CD4-positive, alpha-beta T cell treated with Interferon gamma for 1 hour (primary cell): ENCODE data around the gene SSRP1.

Source experiments
- DNase-seq: peaks from one replicate; pipeline ENCODE4 v3.0.0-alpha.2; 2020

Gene SSRP1

DNA sequence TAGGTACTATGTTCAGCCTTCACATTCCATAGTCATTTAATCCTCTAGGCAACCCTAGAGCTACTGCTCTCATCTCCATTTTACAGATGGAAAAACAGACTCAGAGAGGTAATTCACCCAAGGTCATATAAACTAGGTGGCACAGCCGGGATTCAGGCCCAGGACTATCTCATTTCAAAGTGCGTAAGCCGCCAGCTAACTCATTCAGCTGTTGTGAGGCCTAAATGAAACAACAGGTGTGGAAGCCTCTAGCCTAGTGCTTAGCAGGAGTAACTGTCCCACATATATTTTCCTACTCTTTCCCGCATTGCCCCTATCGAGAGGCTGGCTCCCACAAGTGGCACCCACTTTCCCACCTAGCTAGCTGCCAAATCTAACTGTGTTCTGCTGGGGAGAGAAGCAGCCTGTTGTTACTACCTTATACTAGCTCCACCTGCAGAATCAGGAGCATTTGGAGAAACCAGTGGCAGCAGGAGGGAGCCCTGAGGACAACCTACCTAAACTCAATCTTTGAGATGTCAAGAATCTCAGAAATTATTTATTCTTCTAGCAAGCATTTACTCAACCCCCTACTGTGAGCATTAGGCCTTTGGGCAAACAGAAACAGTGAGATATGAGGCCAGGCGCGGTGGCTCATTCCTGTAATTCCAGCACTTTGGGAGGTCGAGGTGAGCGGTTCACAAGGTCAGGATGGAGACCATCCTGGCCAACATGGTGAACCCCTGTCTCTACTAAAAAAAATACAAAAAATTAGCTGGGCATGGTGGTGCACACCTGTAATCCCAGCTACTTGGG lies 24.4 kb upstream of the SSRP1 start:
- no peak for DNase-seq

DNA sequence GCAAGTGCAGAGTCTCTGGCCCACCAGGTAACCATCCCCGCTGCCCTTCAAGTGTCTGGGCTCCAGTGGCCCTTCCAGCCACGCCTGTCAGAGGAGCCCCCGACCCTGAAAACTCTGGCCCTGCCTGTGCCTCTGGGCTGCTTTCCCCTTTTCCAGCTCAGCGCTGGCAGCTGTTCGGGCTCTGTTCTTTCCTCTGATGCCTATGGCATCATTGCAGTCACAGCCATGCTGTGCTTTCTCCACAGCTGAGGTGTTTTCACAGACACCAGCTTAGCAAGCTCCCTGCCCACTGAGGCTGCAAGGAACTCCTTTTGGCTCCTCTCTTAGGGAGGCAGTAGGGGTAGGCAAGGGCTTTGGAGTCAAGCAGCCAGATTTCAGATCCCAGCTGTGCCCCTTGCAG lies 23.7 kb upstream of the SSRP1 start:
- DNase-seq: no peak

DNA sequence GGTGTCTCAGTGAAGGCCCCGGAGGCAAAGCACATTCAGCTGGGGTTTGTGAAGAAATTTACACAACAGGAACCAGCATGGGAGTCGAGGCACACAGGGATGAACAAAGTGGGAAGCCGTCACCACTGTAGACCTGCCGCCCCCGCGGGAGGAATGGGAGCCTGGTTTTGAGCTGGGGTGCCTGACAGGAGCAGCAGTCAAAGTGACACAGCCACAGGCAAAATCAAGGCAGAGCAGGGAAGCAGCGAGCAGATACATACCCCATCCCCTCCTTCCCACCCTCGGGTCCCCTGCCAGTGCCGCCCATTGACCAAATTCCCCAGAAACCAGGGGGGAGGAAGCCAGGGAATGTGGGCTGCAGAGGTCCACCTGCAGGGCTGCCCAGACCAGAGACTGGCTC lies 23.3 kb upstream of the SSRP1 start:
- DNase-seq: no peak

DNA sequence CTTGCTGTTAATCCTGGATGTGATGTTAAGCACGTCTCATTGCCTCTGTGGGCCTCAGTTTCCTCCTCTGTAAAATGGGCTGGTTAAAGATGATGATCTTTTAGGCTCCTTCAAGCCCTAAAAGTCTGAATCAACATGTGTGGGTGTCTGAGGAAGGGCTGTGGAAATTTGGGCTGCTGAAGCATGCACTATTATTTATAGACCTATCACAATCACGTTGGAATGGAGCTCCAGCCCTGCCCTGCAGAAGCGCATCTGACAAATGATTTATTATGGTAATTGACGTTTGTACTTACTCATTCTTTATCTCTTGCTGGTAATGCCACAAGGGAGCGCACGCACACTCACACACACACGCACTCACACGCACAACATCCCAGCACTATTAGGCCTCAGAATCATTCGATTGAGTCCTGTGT lies 22.9 kb upstream of the SSRP1 start:
- DNase-seq: no peak

DNA sequence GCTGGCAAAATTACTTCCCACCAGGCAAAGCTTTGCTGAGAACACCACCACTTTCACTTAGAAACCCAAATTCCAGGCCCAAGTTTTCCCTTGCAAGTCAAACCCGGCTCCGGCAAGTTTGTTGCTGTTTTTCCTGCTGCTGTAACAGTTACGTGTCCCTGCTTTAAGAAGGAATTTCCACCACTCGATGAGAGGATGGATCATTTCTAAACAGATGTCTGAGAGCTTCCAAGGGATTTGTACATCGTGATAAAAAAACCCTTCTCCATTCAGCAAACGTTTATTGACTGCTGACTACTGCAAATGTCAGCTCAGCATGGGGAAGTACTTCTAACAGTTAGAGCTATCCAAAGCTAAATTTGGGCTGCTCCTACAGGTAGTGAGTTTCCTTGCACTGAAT lies 22.2 kb upstream of the SSRP1 start:
- DNase-seq: no peak

DNA sequence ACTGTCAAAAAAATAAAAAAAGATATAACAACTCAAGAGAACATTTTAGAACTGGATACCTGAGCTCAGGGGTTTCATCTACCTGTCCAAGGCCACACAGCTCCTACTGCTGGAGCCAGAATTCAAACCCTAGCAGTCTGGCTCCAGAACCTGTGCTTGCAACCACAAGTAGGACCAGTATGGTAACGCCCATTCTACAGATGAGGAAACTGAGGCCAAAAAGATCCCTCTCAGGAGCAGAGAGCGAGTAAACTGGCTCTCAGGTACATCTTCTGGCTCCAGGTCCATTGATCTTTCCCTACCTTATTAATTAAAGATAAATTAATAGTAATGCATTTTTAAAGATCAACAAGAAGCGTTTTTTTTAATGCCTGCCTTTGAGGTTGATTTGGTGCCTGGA lies 21.6 kb upstream of the SSRP1 start:
- no peak for DNase-seq

DNA sequence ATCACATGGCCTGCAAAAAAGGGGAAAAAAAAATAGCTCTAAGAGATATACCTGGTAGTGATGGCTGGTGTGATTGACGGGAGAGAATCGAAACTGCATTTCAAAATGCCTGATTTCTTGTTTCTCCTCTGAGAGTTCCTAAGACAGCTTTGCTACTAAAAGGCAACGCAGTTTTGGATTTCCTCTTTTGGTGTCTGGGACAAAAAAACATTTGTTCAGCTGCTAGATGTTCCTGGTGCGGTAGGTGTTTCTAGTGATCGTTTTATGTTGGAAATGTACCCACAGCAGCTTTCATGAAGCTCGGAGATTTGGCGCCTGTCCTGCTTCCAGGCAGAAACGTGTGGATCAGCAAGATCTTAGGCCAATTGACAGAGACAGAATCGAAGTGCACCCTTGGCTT lies 20.6 kb upstream of the SSRP1 start:
- DNase-seq: no peak

DNA sequence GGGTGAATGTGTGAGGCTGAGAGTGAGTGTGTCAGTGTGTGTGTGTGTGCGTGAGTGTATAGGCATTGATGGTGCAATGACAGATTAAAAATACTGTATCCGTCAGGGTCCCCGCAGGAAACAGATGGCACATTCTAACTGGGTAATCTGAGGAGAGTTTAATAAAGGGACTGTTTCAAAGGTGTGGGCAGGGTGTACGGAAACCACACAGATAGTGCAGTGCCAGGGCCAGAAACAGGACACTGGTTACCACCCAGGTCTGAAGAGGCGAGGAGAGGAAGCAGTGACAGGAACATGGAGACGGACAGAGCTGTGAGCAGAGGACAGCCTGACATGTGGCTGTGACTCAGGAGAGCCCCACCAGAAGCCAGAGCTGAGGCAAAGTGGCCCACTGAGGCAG lies 19.0 kb upstream of the SSRP1 start:
- no peak for DNase-seq

DNA sequence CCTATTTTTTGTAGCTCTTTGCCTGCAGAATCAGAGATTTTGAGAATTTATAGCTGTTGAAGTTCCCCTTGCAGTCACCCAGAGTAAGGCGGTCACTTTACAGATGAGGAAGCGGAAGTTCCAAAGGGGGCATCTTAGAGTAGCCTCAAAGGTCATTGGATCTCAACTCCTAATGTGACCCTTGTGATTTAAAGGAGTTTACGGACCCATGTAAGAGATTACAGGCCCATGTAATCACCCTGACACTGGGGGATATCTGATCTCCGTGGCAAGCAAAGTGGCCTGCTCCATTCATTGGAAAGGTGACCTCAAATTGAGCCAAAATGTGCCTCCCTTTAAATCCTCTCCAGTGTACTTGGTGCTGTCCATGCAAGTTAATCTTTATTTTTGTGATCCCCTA lies 18.2 kb upstream of the SSRP1 start:
- DNase-seq: no peak

DNA sequence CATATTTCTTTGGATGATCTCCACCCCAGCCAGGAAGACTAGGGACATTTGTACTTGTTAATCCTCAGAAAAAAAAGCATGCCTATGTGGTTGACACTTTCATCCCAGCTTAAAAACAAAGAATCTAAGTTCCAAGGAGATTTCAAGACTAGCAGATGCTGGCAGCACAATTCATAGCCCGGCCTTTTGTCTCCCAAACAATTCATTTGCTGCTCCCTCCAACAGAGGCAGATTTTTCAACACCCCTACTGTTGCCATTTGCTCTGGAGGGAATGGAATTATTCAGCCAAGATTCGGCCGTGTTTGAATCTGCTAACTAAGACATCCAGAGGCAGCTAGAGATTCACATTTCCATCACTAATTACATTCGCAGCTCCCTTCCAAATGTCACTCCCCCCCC lies 17.8 kb upstream of the SSRP1 start:
- DNase-seq: no peak

DNA sequence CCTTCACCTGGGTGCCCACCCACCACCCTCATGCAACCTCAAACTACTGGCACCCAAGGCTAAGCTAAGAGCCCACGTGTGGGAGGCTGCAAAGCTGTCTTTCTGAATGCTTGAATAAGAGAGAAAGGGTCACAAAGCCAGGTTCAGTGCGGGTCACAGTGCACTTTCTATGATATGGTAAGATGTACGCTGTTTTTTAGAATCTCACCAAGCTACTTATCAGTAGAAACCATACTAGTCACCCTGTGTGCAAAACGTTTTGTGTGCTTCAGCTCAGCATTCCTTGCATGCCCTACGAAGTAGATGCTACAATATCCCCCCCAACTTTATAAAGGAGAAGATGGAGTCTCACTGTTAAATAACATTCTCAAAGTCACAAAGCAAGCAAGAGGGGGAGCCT lies 17.3 kb upstream of the SSRP1 start:
- DNase-seq: no peak

DNA sequence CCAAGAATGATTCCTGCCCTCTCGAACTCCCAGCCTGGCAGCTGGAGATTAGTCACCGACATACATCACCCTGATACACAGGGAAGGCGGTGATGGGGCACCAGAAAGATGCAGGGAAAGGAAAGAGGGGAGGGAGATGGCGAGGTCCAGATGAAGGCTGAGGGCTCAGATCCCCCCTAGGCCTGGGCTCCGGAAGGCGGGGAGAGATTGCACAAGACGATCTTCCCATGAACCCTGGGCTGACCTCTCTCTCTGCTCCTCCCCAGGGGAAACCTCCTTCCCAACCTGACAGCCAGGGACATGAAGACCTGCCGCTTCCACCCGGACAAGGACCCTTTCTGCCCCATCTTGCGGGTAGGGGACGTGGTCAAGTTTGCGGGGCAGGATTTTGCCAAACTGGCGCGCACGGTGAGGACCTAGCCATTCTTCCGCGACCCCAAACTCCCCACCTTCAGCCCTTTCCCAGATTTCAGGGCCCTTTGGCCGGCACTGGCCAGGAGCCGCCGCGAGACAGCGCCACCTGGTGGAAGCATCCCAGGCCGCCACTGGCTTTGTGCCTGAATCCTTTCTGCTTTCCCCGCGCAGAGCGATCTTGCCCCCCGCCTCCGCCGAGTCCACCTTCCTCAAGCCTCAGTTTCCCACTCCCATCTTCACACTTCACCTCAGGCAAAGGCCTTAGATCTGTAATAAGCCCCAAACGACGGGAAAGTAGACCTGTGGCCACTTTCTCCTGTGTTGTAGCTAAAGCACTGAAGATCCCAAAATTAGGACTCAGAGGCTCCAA lies 14.0 kb upstream of the SSRP1 start:
- DNase-seq: peak; percentile 37

DNA sequence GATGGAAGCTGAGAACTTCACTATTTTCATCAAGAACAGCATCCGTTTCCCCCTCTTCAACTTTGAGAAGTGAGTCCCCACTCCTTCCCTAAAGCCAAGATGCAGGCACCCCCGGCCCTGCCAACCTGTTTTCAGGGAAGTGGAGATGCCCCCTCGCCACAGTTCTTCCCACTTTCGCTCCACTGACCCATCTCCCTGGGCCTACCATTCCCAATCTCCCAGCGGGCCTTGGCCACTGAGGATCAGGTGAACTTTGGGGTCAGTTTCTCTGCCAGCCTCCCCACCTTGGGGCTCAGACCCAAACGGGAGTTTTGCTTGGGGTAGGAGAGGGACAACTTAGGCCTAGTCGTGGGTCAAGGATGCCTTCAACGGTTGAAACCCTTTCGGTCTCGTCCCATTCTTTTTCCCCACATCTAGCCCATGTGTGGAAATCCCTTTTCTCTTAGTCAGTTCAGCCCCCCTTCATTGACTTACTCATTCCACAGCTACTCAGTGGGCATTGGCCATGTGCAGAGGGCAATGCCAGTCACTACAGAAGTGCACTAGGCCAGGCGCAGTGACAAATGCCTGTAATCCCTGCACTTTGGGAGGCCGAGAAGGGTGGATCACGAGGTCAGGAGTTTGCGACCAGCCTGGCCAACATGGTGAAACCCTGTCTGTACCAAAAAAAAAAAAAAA lies 13.1 kb upstream of the SSRP1 start:
- no peak for DNase-seq

DNA sequence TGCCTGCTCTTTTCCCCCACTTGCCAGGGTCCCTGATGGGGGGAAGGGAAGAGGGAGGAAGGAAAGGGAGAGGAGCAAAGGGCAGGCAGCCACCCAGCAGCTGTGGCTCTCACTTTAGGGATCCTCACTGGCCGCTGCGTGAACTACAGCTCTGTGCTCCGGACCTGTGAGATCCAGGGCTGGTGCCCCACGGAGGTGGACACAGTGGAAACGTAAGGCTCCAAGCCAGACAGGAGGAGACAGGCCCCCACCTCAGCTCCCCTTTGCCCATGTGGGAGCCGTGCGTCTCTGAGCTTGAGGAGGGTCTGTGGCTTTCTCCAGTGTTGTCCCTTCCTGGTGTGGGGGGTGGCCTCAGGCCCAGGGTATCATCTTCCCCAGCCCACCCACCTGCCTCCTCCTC lies 12.4 kb upstream of the SSRP1 start:
- DNase-seq: no peak

DNA sequence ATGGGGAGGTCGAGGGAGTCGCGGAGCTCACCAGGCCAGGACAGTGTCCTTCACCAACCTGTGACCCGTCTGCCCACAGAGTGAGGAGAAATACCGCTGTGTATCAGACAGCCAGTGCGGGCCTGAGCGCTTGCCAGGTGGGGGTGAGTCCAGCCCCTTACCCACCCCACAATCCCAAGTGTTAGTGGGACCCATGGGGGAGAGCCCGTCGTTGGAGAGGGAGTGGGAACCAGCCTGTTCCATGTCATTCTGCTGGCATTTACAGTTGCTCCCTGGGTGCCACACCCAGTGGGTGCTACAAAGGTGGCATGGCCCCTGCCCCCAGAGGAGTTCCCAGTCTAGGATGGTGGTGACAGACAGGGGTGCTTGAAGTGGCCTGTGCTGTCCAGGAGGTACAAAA lies 11.6 kb upstream of the SSRP1 start:
- DNase-seq: no peak

DNA sequence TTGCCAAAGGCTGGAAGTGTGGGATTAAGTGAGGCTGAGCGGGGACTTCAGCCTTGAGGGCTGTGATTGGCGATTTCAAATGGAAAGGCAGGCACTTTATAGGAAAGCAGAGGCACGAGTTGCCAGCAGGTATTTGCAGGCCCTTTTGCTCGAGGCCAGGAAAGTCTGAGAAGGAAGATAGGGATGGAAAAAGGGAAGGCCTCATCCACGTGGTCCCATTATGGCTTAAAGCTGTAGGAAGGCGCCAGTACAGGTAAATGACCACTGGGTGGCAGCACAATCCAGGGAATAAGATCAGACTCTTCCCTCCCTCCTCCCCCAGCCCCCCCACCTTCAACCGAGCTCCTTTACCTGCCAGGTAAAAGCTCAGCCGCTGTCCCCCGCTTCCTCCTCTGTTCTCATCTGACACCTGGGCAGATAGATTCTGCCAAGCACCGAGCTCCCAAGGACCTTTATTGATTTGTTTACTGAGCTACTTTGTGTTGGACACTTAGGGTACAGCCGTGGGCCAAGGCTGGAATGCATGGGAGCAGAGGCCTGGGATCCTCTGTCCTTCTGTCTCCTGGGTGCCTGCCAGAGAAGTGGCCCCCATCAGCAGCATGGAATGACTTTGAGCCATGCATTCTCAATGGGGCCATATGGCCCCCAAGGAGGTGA lies 10.0 kb upstream of the SSRP1 start:
- DNase-seq: peak; percentile 60

DNA sequence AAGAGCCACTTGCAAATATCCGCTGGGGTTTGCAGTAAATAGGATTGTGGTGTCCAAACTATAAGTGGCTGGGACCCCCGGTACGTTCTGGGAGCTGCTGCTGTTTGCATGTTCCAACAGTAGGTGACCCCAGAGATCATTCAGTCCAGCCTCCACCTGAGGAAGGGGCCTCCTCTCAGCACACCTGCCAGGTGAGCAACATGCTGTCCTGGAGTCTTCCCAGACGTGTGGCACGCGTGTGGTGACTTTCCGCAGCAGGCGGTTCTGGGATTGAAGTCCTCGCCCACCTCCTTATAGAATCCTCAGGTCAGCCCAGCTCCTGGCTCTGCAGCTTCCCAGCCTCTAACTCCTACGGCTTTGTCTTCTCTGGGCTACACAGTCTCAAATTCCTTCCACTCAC lies 9.1 kb upstream of the SSRP1 start:
- no peak for DNase-seq

DNA sequence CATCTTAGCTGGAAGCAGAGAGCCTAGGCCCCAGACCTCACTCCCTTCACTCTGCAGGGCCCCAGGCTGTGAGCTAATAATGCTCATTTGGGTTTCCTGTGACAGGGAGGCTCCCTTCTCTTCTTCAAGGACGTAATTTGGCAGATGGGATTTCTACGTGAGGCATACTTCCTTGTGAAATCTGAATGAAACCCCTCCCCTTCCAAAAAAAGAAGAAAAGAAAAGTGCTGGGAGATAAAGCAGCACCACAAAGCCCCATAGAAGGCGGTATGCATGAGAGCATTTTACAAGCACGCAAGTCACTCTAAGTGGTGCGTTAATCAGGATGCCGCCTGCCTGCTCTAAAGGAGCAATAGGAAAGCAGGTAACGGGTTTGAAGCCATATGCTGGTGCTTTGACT lies 8.1 kb upstream of the SSRP1 start:
- DNase-seq: no peak

DNA sequence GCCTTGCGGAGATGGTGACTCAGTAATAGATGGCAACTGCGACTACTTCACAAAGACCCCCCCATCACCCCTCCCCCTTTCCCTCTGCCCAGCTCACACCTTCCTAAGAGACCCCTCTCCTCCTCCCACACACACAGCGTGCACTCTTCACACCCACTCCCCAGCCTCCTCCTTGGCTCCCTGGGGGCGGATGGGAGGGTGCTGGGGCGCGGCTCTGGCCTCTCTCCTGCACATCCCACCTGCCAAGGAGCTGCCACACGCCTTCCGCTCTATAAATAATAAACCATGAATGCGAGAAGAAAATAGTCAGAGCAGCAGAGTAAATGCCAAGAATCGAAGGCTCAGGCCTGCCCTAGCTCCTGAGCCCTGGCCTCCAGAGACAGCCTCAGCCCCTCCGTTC lies 7.0 kb upstream of the SSRP1 start:
- DNase-seq: no peak

DNA sequence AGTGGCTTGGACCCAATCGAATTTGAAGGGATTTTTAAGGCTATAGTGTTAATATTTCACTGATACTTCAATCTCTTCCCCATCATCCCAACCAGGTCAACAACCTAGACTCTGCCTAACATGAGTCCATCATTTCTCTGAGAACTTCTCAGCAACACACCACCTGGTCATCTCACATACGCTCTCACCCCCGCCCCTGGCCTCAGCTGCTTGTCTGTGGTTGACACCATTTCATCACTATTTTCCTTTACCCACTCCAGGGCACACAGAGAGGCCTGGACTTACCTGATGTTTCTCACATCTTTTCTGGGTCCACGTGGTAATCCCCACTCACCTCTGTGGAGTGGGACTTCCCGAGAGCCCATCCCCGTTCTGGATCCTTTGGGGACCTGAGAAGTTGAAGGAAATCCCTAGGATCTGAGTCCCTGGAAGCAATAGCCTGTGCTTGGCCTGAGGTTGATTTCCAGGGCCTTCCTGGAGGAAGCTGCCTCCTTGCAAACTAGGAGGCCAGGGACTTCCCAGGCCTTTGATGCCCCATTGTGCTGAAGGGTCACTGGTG lies 5.6 kb upstream of the SSRP1 start:
- no peak for DNase-seq

DNA sequence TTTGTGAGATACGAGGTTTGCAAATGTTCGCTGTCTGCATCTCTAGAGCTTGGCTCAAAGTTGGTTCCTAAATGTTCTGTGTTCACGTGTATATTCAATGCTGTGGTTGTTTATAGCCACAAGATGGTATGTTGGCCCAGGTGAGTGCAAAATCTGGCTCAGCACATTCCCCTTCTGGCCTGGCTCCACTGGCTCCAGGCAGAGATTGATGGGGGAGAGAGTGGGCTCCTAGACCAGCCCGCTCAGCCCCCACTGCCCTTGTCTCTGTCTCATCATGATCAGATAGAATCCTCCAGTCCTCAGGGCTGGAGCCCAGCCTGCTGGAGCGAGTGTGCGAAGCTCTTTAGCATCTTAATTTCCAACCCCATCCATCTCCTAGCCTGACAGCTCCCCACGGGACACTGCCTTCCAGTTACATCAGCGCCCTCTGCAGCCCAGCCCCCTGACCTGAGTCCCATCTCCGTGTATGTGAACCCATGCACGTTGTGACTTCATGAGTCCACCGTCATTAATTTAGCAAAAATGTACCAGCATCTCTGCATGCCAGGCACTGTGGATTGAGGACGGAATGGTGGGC lies 4.4 kb upstream of the SSRP1 start:
- no peak for DNase-seq

DNA sequence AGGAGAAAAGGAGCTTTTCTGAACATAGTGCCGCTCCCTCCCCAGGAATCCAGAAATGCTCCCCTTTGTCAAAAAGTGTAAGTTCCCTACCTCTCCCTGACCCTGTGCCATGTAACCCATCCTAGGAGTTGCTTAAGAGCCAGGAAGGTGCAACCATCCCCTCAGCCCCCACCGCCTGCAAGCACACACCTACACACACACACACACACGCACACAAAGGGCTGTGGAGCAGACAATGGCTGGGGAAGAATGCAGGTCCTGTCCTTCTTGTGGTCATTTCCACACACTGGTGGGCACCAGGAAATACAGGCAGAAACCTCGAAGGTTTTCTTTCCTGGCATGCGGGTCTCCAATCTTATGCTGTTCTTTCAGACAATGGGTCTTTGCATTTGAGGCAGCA lies 3.6 kb upstream of the SSRP1 start:
- DNase-seq: no peak

DNA sequence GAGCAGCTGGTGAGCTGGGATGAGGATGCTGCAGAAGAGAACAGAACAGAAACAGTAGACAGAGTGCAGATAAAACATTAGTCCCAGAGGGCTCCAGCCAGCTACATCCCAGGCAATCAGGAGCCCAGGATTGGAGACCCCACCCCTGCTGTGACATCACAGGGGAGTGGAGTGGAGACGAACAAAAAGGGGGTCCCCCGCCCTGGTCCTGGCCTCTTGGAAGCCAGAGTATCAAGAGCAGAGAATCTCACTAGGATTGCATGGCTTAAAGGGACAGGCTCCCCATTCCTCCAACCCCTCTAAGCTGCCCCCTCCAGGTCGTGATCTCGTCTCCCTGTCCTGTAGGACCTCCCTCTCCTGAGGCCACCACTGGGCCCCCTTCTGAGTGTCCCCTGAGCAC lies 2.5 kb upstream of the SSRP1 start, which contains the start of gene P2RX3:
P2RX3 (plus strand) TSS at position 211 of the 400 bp plus-strand sequence. CDS start 199 bp downstream, outside the sequence.
- no peak for DNase-seq
